Pancreas (tissue), 10 donors: ENCODE data around the gene KLK1. TPM values are rescaled to one million over a fixed set of nuclear protein-coding genes. Genes with fewer than 3 reads are reported as not detected.
A peak's percentile ranks its signal among the peaks of the same experiment; 100 is the strongest.

ENCODE experiments used
- ATAC-seq, 4 donors: fragments of 200-7000 bp; cut with Tn5 transposase; one replicate each; pipeline versions ENCODE4 v1.8.0 to v1.9.1; 2020; ENCODE audit warnings: mild to moderate bottlenecking in 4 of 4, moderate library complexity in 4 of 4
- DNase-seq, 6 donors: peaks; one replicate each; pipeline ENCODE4 v3.0.0-alpha.2; 2020
- FAIRE-seq: peaks from 2 replicates; lab custom pipeline; 2012; peaks lifted over from hg19 to GRCh38; lab: Jason Lieb, UNC
- H3K27ac ChIP-seq, 4 donors: fragments of 200-600 bp; sonication (generic); 1 replicate in 3 of 4; 2 replicates in 1 of 4; pipeline versions ENCODE4 v1.5.0 to v1.8.0; 2020
- H3K27me3 ChIP-seq, 4 donors: fragments of 200-600 bp; one replicate each; pipeline ENCODE4 v1.8.0; 2021
- H3K36me3 ChIP-seq, 3 donors: fragments of 200-600 bp; sonication (generic) in 1 of 3; one replicate each; pipeline versions ENCODE4 v1.5.0 to v1.8.0; 2020 to 2021
- H3K4me1 ChIP-seq, 3 donors: fragments of 200-600 bp; one replicate each; pipeline ENCODE4 v1.8.0; 2021
- H3K4me3 ChIP-seq, 4 donors: fragments of 200-600 bp; sonication (generic) in 2 of 4; one replicate each; pipeline versions ENCODE4 v1.5.0 to v1.8.0; 2020 to 2021
- H3K9me3 ChIP-seq, 4 donors: fragments of 200-600 bp; one replicate each; pipeline ENCODE4 v1.8.0; 2021
- WGBS, 2 donors: extraction: QIAGEN DNeasy Blood & Tissue Kit; methylation state at CpG; one replicate each; pipeline ENCODE4 v1.1.7; 2013; 5-methylcytosine and 5-hydroxymethylcytosine counted together
- intact Hi-C, 3 donors: fragments of 100-400 bp; cut with DNase I; formaldehyde crosslinking; loops; one replicate each; pipeline versions ENCODE4 v1.11.1 to v1.14.2; 2022
- polyA plus RNA-seq, 2 donors: library from polyadenylated mRNA; stranded (reverse); fragments of 200-250 nt; gene quantifications; one replicate each; pipeline ENCODE4 v1.2.3, GENCODE V29; 2013
- total RNA-seq, 6 donors: library from RNA; stranded (reverse); fragmentation: NEBNext Ultra II Directional in 4 of 6; extraction: Animal tissue kit (Norgen Biotek cat#: 25700) in 4 of 6; gene quantifications; one replicate each; pipeline versions ENCODE4 v1.2.1 to v1.2.4, GENCODE V29; 2021 to 2023
- TF ChIP-seq, protein P1 (sequence below), 4 donors: fragments of 200-600 bp; sonication (generic) in 3 of 4; IDR thresholded peaks; one replicate each; pipeline versions ENCODE4 v1.5.0 to v1.8.0; 2021; ENCODE audit warnings: antibody characterized with exemption in 4 of 4
- donor health status: healthy with polysubstance abuse.
- donor health status: DM: no; HTN: no; CAD: no; lungs with moderate emphysema.
- donor health status: DM: no; HTN: no; CAD: no.
- donor health status: control.
- donor health status: control.
- donor health status: Bipolar disorder and iron deficiency.
- donor health status: DM: yes; HTN: yes; CAD: no.
- donor health status: DM: no; HTN: no; CAD: no.
- donor health status: DM: no; HTN: no; CAD: no.
- donor health status: DM: yes; HTN: yes; CAD: no.

The KLK1 gene
- total and polyA plus RNA-seq, 8 donors: 607 to 1,981 (median 800) TPM

DNA sequence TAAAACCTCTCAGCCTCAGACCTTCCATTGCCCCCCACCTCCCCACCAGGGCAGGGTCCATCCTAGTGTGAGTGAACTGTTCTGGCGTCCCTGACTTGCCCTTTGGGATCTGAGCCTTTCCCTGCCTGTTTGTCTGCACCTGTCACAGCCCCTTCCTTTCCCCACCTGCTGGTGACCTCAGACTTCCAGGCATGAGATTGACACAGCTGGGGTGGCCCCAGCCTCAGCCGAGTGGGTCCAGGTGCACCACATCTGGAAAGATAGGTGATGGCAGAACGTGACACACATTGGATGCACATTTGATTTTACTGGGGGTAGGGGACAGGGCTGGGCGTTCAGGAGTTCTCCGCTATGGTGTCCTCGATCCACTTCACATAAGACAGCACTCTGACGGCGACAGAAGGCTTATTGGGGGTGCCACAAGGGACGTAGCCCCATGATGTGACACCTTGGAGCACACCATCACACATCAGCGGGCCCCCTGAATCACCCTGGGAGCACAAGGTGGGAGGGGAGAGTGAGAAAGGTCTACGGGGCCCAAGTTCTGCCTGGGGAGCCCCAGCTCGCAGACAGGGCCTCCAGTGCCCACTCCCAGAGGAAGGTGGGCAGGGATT lies 4.6 kb downstream of the KLK1 start:
- Histone ChIP-seq H3K27me3 (no peaks in the 10 kb centered on the region), H3K27ac (peak overlapping the region; percentile 6 to 69 (median 36)), H3K9me3 (no peaks in the 10 kb centered on the region), H3K4me1 (no peaks in the 10 kb centered on the region), H3K4me3 (peak overlapping the region; percentile 12 to 47 (median 38)), H3K36me3 (no peaks in the 10 kb centered on the region)
- FAIRE-seq (no peak), DNase-seq (peak in 4 of 6 donors; percentile 54 to 85 (median 72)), ATAC-seq (peak; percentile 8 to 22 (median 14))
- intact Hi-C loops: no loop called here
- 33 to 34% methylated on average over 12 of the region's 12 CpGs for WGBS, 2 donors
- TF ChIP-seq, protein P1, sequence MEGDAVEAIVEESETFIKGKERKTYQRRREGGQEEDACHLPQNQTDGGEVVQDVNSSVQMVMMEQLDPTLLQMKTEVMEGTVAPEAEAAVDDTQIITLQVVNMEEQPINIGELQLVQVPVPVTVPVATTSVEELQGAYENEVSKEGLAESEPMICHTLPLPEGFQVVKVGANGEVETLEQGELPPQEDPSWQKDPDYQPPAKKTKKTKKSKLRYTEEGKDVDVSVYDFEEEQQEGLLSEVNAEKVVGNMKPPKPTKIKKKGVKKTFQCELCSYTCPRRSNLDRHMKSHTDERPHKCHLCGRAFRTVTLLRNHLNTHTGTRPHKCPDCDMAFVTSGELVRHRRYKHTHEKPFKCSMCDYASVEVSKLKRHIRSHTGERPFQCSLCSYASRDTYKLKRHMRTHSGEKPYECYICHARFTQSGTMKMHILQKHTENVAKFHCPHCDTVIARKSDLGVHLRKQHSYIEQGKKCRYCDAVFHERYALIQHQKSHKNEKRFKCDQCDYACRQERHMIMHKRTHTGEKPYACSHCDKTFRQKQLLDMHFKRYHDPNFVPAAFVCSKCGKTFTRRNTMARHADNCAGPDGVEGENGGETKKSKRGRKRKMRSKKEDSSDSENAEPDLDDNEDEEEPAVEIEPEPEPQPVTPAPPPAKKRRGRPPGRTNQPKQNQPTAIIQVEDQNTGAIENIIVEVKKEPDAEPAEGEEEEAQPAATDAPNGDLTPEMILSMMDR (IDR thresholded peaks at IDR 0.05): no peak

DNA sequence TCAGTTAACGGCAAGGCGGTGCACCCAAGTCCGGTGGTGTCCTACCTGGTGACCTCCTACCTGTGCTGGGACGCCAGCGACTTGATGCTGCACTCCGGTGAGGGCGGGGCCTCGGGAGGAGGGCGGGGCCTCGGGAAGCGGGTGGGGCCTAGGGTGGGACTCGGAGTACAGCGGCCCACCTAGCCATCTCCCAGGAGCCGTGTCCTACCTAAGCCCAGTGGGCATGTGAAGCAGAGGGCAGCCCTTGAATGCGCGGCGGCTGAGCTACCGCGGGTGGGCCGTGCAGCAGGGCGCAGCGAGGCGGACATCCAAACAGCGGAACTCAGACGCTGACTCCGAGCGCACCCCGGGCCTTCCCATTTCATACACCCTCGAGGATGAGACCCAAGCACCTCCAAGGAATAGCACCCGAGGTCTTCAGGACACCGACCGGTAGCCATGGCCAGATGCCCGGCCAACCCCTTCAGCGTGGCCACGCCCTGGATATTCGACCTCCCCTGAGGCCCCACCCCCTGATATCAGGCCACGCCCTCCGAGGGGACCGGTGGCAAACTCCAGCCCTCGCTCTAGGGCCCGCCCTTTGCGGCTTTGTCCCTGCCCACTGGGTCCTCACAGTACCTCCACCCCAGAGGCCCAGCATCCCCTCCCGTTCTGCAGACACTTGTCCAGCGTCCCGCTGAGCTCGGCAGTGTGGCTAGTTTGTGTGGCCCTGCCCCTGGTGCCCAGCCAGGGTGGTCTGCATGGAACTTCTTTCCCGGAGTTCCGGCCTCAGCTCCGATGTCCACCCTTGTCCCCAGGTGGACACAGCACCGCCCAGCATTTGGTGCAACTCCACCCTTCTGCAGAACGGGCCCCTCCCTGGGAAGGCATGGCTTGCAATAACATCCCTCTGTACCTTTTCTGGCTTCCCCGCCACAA lies 5.4 kb downstream of the KLK1 start:
- Histone ChIP-seq H3K4me3 (peak overlapping the region in 3 of 4 donors; percentile 29 to 47 (median 46)), H3K9me3 (no peaks in the 10 kb centered on the region), H3K27me3 (no peaks in the 10 kb centered on the region), H3K4me1 (no peaks in the 10 kb centered on the region), H3K27ac (no peak overlapping the region), H3K36me3 (no peaks in the 10 kb centered on the region)
- TF ChIP-seq, protein P1 (IDR thresholded peaks at IDR 0.05): no peak
- FAIRE-seq (no peak), ATAC-seq (peak; percentile 41 to 76 (median 62)), DNase-seq (peak; percentile 84 to 96 (median 92))
- intact Hi-C loops: no loop called here
- WGBS, 2 donors: 22 to 24% methylated on average over 52 of the region's 52 CpGs

DNA sequence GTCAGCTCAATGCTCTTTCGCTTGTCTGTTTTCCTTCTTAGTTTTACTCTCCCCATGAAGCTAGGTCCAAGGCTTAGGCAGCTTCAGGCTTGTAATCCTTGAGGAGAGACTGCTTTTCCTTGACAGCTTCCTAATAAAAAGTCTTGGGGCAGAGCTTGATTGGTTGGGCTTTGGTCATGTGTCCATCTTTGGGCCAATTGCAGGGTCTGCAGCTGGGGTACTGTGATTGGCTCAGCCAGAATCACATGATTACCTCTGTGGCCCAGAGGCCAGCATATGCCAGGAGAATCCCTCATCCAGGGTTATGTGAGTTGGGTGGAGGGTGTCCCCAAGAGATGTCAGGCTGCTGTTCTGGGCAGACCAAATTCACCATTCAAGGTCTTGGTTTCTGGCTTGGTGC lies 8.1 kb downstream of the KLK1 start:
- Histone ChIP-seq H3K4me1 (no peaks in the 10 kb centered on the region), H3K27me3 (no peaks in the 10 kb centered on the region), H3K4me3 (no peak overlapping the region), H3K9me3 (no peaks in the 10 kb centered on the region), H3K27ac (no peak overlapping the region), H3K36me3 (no peaks in the 10 kb centered on the region)
- FAIRE-seq (no peak), ATAC-seq (peak in 2 of 4 donors; percentile 5 to 10), DNase-seq (peak in 2 of 6 donors; percentile 12 to 42)
- intact Hi-C loops: no loop called here
- 94 to 97% methylated on average over 1 of the region's 1 CpG for WGBS, 2 donors
- TF ChIP-seq, protein P1 (IDR thresholded peaks at IDR 0.05): no peak

DNA sequence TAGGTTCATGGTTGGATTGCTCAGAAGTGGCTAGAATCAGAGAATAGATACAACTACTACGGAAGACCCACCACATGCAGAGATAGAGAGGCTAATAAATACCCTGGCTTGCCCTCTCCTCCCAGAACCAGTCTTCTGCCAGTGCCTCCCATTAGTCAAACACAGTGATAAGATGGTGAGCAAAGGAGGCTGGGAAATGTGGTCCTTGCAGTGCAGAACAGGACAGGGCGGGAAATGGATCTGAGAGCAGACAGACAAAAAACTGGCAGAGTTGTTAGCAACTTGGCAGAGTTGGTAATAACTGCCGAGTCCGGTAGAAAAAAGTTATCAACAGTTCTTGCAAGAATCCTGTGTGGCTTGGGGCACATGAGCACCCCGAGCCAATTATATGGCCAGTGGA lies 8.7 kb downstream of the KLK1 start:
- H3K36me3 ChIP-seq: no peaks in the 10 kb centered on the region
- TF ChIP-seq, protein P1 (IDR thresholded peaks at IDR 0.05): no peak
- H3K9me3 ChIP-seq: no peaks in the 10 kb centered on the region
- FAIRE-seq (no peak), DNase-seq (peak in 2 of 6 donors; percentile 4 to 44), ATAC-seq (peak in 3 of 4 donors; percentile 9 to 23 (median 18))
- H3K4me1 ChIP-seq: no peaks in the 10 kb centered on the region
- 38 to 40% methylated on average over 5 of the region's 5 CpGs for WGBS, 2 donors
- intact Hi-C loops: no loop called here
- H3K27ac ChIP-seq: no peak overlapping the region
- H3K4me3 ChIP-seq: no peak overlapping the region
- no peaks in the 10 kb centered on the region for H3K27me3 ChIP-seq
